Effector CD4-positive, alpha-beta T cell (primary cell): ENCODE data around the gene HES7.

Experiments used
- DNase-seq: peaks from one replicate; pipeline ENCODE4 v3.0.0-alpha.2; 2020

Gene HES7

GRCh38 chr17:8071496-8071895 lies 52.4 kb downstream of the HES7 start:
- DNase-seq, result no peak
